ENCODE results near the gene MYCBP2.
"Not testable (repeated sequence)": the region's sequence is repeated elsewhere in the genome, so short reads cannot be mapped to it uniquely, and the experiment has no call there.

The MYCBP2 gene

DNA sequence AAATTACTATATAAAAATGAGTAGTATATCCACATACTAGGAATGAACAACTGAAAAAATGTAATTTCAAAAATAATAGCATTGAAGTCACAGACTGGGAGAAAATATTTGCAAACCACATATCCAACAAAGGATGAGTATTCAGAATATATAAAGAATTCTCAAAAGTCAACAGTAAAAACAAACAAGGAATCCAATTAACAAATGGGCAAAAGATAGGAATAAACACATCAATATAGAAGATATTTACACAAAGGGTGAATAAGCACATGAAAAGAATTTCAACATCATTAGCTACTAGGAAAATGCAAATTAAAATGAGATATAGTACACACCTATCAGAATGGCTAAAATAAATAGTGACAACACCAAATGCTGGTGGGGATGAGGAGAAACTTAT is 37.0 kb downstream of the MYCBP2 start:
- no peak for DNase-seq

DNA sequence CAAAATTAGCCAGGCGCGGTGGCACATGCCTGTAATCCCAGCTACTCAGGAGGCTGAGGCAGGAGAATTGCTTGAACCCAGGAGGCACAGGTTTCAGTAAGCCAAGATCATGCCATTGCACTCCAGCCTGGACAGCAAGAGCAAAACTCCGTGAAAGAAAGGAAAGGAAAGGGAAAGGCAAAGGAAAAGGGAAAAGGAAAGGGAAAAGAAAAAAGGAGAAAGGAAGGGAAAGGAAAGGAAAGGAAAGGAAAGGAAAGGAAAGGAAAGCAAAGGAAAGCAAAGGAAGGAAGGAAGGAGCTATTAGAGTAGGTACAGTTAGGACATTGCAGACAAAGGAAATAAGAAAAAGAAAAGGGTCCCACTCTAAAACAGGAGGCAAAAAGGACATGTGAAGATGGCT is 41.3 kb downstream of the MYCBP2 start:
- DNase-seq = not testable (repeated sequence)

DNA sequence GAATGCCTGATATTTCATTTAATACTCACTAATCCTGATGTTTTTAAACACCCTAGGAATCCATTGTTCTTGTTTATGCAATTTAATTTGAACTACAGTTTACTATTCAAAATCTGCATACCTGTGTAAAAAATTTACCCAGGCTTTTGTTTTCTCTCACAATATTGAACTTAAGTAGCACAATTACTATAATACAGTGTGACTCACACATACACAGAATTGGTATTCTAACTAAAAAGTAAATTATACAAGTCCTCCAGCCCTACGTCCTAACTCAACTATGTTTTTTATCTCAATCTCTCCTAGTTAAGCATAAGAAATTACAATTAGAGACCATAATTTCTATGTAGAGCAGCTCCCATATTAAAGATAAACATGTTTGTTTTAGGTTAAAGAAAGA is 41.8 kb downstream of the MYCBP2 start:
- no peak for DNase-seq

- DNase-seq = no peak
Measured at GRCh38 chr13:77274126-77274525, 52.8 kb downstream of the MYCBP2 start.

DNA sequence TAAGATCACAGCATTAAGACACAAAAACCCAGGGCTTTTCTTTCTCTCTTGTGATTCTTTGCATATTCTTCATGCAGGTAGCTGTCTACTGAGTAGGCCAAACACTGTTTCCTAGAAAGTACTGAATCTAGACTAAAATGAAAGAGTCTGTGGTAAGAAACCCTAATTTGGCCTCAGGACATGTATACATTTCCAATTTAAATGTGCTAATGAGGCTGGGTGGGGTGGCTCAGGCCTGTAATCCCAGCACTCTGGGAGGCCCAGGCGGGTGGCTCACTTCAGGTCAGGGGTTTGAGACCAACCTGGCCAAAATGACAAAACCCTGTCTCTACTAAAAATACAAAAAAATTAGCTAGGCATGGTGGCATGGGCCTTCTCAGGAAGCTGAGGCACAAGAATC is 57.8 kb downstream of the MYCBP2 start:
- no peak for DNase-seq

DNA sequence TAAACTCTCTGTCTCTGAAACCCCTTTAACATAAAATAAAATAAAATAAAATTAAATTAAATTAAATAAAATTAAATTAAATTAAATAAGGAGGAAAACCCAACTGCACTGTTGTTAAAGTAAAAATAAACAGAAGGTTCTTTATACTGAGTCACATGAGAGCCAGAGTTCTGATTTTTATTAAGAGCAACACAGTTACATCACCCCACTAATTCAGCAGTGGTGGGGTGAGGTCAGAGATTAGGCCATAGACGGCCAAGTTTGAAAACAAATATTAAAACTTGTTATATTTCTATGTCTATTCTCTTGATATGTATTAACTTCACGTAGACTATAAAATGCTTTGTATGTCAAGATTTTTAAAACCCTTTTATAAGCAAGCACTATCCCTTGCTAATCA is 59.5 kb downstream of the MYCBP2 start:
- DNase-seq = no peak

DNA sequence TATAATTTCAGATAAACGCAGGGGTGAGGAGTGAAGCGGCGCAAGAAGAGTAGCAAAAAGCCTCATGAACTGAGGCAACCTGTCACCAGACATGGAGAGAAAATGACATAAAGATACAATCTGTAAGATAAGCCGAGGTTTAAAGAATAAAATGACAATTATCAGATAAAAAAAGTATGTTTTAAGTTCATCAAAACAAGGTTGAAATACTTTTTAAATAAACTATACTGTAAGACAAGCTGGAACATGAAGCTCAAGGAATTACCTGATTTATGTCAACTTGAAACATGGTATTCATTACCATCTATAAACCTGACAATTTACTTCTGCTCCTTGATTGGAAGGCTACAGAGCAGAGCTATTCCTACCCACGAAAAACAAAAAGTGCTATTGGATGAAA is 61.6 kb downstream of the MYCBP2 start:
- DNase-seq = no peak

- no peak for DNase-seq
Measured at GRCh38 chr13:77262198-77262597, 64.7 kb downstream of the MYCBP2 start.

- DNase-seq = no peak
Measured at GRCh38 chr13:77250975-77251374, 75.9 kb downstream of the MYCBP2 start.

DNA sequence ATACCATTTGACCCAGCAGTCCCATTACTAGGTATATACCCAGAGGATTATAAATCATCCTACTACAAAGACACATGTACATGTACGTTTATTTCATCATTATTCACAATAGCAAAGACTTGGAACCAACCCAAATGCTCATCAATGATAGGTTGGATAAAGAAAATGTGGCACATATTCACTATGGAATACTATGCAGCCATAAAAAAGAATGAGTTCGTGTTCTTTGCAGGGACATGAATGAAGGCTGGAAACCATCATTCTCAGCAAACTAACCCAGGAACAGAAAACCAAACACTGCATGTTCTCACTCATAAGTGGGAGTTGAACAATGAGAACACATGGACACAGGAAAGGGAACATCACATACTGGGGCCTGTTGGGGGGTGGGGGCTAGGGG is 81.7 kb downstream of the MYCBP2 start:
- DNase-seq = not testable (repeated sequence)

DNA sequence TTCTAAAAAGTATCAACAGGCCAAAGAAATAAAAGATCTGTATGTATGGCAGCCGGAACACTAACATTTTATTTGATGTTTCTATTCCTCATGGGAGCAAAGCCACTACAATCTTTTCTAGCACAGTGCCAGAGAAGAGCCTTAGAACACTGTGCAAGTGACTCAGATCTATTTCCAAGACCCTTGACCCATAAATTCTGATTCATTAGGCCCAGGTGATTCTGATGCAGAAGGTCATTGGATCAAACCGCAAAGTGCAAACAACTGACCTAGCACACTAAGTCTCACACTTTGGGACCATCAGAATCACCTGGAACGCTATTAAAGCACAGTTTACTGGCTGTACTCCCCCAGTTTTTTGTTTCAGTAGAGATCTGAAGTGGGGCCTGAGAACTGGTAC is 87.6 kb downstream of the MYCBP2 start:
- DNase-seq = no peak

- no peak for DNase-seq
Measured at GRCh38 chr13:77235456-77236022, 91.4 kb downstream of the MYCBP2 start.

GRCh38 chr13:77233159-77233558 is 93.7 kb downstream of the MYCBP2 start:
- no peak for DNase-seq

DNA sequence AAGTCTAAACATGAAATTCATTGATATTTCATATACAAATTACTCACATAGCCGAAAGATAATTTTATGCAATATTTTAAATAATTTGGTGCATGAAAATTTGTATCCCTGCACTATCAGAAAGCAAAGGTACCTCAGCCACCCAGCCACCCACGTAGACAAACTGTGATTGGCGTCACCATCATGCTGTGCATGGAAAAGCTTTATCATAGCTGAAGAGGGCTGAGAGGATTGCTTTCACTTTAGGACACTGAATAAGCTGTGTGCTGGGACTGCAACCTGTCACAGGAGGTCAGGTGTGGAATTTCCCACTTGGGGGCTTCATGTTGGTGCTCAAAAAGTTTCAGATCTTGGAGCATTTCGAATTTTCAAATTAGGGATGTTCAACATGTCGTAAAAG is 96.3 kb downstream of the MYCBP2 start:
- no peak for DNase-seq

- DNase-seq = no peak
Measured at GRCh38 chr13:77225946-77226345, 100.9 kb downstream of the MYCBP2 start.

GRCh38 chr13:77222909-77223308 is 104.0 kb downstream of the MYCBP2 start:
- no peak for DNase-seq

DNA sequence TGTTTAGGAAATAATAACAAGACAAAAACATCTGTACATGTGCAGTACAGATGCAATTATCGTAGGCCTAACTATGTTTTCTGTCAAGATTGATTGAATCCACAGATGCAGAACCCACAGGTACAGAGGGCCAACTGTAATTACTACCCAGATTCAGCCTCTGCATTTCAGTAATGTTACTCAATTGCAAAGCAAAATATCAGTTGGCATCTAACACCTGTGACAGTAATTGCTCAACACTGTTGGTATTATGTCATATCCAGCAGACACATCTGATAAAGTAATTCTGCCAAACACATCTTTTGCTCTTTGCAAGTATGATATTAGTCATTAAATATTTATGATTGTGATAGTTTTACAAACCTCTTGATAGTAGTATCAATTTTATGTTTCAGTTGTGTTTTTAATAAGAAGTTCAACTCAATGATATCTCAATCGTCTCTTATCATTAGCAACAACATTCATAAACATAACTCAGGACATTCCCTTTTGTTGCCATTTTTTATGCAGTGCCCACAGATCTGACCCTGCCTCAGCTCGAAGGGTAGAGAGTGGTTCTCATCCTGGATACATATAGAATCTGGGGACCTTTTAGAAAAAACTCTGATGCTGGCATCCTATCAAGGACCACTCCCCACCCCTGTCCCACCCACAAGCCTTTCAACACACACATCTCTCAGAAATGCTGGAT is 104.7 kb downstream of the MYCBP2 start:
- no peak for DNase-seq

GRCh38 chr13:77219401-77219800 is 107.5 kb downstream of the MYCBP2 start:
- no peak for DNase-seq

DNA sequence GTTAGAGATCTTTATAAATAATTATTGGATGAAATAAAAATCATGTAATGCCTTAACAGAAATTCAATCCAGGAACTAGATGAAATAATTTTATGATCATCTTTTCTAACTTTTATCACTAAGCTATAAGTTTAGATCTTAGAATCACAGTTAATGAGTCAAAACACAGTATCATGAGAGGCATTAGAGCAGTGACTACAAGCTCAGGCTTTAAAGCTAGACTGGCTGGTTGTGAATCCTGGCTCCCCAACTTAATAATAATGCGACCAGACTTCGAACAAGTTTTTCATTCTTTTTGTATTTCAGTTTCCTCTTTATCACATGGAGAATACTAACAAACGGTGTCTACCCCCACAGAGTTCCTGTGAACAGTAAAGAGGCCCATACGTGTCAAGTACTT is 108.6 kb downstream of the MYCBP2 start:
- DNase-seq = no peak

DNA sequence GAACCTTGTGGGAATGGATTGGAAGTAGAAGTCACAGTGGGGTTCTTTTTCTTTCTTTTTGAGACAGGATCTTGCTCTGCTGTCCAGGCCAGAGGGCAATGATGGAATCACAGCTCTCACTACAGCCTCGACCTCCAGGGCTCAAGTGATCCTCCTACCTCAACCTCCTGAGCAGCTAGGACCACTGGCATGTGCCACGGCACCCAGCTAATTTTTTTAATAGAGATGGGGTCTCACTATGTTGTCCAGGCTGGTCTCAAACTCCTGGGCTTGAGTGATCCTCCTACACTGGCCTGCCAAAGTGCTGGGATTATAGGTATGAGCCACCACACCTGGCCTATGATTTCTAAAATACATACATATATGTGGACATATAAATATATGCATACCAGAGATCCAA is 111.4 kb downstream of the MYCBP2 start:
- no peak for DNase-seq

- DNase-seq = no peak
Measured at GRCh38 chr13:77213644-77214043, 113.2 kb downstream of the MYCBP2 start.

GRCh38 chr13:77207943-77208342 is 119.0 kb downstream of the MYCBP2 start:
- DNase-seq = no peak

GRCh38 chr13:77198995-77199394 is 127.9 kb downstream of the MYCBP2 start:
- not testable (repeated sequence) for DNase-seq

GRCh38 chr13:77196052-77196618 is 130.8 kb downstream of the MYCBP2 start:
- DNase-seq = no peak

Measured in NCI-H2171 (cell line).